Activated CD4-positive, alpha-beta T cell treated with anti-CD3 and anti-CD28 coated beads, Interleukin-2, amount 50 U/mL, for 24 hours (primary cell): Measurements from ENCODE around the gene AKT1.

Source experiments
- DNase-seq, 2 donors: peaks; one replicate each; pipeline ENCODE4 v3.0.0-alpha.2; 2020; ENCODE audit warnings: low read depth in 1 of 2, low spot score in 1 of 2

The AKT1 gene

DNA sequence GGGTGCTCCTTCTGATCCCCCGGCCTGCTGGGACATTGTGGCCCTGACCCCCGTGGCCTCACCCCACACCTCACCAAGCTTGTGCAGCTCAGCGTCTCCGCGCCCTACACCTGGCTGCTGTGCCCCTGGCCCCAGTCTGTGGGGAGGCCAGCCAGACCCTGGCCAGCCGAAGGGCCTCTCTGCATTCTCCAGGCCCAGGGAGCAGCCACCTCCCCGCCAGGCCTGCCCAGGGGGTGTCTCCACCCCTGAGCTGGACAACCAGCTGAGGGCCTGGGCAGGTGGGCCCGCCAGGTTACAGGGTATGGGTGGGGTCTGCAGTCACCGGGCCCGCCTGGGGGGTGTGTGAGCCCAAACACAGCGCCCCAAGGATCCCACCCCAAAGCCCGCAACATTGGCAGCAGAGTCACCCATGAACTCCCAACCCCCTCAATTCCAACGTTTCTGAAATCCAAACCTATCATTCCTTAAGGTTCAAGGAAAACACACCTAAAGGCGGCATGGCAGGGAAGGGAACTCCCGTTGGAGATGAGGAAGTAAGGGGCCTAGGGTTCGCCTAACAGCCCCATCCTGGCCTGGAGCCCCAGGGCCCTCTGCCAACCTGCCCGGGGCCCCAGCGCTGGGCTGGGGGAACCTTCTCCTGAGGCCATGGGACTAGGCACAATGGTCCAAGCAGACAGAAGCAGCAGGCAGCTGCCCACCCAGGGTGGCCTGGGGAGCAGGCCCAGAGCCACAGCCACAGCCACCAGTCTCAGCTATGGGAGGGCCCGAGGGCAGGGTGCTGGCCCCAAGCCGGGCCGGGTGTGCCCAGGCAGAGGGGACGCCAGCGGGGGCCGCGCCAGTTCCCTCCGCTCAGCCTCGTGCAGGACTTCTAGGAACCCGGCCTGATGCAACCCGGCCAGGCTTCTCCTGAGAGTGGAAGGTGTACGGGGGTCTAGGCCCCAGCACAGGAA, 8.5 kb downstream of the AKT1 start:
- DNase-seq, result no peak

DNA sequence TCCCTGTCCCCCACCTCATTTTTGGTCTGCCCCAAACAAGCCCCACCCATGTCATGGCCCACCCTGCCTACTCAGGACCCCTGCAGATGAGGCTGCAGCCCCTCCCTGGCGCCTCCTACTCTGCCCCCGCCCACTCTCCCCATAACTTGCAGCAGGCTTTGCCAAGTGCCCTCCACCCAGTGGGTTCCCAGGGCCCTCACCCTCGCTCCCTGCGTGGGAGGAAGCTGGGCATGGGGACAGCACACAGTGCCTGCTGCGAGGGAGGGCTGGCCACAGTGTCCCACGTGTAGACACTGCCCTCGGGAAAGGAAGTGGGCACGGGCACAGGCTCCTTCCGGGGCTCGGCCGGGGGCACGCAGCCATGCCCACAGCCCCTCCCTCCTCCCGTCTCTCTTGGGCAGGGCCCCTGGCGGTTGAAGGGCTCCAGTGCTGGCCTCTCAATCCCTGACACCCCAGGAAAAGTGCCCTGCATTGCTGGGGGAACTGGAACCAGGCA, 9.4 kb downstream of the AKT1 start:
- no peak for DNase-seq

DNA sequence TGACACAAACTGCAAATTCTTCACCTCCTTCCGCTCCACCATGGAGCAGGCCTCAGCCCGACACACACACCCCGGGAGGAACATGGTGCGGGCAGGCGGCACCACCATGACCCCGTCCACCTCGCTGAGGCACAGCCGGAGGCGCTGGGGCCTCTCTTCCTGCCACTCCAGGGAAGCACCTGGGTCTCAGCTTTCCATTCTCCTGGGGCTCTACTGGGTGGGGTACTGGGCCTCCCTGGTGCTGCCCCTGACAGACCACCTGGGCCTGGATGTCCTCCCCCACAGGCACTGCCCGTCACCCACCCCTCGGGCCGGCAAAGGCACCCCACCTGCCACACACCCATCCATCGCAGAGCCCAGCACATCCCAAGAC, 9.9 kb downstream of the AKT1 start:
- no peak for DNase-seq

DNA sequence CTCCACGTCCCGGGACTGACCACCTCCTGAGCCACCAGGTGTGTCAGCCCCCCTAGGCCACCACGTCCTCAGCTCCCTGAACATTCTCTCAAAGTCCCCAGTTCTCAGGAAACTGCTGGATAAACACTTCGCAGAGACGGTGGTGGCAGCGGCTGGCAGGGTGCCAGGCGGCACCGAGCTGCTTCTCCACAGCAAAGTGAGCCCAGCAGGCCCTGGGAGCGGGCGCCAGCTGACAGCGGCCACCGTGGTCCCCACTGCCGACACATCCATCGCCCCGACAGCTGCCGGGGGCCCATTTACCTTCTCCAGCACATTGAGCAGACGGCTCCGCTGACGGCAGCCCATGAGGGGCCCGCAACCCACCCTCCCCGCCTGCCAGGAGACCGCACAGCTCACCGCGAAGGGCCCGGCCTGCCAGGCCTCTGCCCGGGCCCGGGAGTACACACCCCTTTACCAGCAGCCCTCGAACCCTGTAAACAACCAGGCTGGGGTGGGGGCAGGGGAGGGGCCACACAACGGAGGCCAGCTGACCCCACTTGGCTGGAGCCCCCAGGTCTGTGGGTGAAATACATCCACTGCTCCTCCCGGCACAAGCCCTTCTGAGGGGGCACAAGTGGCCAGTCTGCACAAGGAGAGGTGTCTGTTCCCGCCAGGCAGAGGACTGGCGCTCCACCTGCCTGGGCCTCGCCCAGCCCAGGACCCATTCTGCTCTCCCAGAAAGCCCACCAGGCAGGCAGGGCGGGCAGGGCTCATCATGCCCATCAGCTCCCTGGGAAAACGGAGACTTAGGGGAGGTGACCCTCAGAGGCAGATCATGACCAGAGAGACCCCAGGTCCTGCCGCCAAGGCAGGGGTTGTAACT, 10.5 kb downstream of the AKT1 start:
- DNase-seq, result no peak

DNA sequence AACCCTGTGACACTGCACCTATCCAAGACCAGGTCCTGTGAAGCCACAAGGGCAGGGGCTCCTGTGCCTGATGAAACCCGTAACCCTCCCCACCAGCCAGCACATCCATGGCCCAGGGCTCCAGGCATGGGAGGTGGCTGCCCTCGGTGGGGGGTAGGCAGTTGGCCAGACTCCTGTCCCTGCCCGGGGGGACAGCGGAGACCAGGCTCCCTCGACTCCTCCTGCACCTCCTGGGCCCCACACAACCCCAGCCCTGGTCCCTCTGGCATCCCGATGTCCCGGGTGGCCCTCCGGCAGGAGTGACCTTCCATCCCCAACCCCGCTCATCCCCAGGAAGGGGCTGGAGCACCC, 11.4 kb downstream of the AKT1 start:
- DNase-seq, result no peak

DNA sequence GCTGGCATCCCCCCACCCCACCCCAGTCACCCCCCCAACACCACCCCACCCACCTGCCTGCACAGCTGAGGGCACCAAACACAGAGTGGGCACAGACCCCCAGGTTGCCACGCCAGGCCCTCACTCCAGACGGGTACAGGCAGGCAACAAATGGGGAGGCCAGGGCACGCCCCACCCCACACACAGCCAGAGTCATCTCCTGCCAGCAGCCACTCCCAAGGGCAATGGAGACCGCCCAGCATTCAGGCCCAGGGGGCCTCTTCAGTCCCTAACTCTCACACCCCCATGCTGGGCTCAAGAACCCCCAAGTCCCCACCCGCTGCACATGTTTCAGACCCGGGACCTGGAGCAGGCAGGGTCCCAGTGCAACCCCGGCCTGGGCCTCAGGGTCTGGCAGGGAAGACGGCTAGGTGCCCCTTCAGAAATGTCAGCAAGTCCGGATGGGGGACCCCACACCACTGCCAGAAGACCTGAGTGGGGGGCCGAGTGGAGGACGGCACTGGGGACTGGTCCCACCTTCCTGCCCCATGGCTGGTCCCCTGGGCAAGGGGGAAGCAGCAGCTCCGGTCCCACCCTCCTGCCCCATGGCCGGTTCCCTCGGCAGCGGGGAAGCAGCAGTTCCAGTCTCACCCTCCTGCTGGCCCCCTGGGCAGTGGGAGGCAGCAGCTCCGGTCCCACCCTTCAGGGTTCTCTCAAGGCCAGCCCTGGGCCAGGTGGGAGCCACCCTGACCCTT, 11.9 kb downstream of the AKT1 start:
- no peak for DNase-seq

DNA sequence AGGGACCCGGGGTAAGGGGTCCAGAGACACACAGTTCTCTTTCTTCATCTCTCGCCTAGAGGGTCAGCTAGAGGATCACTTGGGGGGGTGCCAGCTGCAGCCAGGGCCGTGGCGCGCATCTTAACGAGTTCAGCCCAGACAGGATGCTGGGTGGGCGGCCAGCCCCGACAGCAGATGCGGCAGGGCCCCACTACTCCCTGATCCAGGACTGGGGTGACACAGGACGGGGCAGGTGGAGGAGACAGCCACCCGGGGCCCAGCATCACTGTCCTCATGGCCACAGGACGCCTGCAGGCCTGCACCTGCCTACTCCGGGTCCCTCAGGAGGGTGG, 12.8 kb downstream of the AKT1 start:
- no peak for DNase-seq

DNA sequence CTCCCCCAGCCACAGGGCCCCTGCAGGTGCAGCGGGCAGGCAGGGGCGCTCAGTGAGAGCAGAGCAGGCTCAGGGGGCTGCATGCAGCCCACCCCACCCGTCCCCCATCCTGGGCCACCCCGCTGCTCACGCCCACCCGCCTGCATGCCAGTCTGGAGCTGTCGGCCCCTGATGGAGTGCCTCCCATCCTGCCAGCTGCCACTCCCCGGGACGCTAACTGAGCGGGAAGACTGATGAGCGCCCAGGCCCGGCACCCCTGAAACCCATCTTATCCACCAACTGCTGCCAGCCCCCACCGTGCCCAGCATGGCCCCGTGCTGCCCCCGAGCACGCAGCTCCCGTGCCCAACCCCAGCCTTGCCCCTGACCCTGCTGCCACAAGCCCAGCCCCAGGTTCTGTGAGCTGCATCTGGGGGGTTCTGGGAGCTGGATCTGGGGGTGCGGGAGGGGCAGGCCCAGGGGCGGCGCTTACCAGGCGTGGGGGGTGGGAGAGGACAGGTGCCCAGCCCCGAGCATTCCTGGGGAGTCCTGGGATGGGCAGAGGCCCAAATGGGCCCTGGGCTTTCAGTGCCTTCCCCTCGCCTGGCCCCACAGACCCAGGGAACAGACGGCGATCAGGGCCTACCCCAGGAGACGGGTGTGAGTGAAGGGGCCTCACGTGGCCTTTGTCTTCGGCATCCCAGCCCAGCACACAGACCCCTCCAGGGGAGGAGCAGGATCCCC, 13.3 kb downstream of the AKT1 start:
- DNase-seq, result no peak

DNA sequence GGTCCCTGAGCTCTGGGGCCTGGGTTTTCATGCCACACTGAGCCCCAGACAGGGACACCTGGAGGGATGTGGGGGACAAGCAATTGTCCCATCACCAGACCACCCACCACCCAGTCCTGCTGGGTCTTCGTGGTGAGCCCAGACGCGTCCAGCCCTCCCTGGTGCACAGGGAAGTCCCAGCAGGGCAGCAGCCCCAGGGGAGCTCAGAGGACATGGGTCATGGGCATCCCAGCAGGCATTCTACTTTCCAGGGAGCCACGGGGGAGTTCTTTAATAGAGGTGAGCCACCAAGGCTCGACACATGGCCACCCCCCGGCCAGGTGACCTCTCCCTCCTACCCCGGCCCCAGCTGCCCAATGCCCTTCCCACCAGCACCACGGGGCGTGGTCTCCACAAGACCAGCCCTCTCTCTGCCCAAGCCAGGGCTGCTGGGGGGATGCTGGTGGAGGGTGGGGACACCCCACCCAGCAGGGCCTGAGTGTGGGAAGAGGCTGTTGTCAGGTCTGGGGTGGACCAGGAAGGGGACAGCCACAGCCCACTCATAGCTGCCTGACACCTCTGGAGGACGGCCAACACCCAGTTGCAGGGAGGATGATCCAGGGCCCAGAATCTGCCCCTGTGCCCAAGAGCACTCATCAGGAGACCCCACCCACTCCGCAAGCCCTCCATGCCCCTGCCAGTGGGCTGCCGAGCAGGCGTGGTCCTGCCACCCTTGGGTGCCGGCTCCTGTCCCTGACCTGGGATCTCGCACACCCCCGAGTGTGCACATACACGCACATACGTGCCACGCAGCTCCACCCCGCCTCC, 14.1 kb downstream of the AKT1 start:
- no peak for DNase-seq

DNA sequence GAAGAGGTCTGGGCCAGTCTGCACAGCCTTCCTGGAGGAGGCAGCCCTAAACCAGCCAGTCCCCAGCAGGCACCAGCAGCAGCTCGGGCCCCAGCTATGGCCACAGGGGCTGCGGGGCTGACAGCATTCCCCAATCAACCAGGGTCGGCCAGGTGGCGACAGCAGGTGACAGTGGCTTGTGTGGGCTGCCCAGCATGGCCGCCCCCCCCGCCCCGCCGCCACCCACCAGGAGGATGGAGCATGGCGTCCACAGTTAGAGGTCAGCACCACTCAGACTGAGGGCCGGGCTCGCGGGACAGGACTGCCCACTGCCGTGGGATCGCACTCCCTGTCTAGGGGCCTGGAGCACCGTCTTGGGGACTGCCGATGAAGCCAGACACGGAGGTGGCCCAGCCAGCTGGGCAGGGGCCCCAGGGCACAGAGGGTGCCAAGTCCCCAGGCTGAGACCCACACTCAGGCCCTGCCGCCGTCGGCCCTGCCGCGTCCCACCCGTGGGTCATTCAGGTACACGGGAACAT, 15.0 kb downstream of the AKT1 start:
- no peak for DNase-seq

DNA sequence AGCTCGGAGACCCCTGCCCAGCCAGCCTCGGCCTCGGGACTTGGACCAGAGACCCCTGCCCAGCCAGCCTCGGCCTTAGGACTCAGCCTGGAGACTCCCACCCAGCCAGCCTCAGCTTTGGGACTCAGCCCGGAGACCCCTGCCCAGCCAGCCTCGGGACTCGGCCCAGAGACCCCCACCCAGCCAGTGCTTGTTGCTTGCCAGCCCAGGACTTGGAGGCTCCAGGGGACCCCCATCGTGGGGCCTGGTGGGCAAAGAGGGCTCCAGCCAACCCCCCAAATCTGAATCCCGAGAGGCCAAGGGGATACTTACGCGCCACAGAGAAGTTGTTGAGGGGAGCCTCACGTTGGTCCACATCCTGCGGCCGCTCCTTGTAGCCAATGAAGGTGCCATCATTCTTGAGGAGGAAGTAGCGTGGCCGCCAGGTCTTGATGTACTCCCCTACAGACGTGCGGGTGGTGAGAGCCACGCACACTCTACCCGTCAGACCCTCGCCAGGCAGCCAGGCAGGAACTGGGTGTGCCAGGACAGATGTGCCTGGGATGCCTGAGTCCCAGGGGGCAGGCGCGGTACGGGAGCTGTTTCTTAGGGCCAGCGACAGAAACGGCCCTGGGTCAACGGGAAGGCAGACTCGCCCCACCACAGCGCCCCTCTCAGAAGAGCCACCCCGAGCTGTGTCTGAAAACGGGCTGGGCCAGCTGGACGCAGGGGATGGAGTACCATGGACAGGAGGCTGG, 15.6 kb downstream of the AKT1 start:
- no peak for DNase-seq

DNA sequence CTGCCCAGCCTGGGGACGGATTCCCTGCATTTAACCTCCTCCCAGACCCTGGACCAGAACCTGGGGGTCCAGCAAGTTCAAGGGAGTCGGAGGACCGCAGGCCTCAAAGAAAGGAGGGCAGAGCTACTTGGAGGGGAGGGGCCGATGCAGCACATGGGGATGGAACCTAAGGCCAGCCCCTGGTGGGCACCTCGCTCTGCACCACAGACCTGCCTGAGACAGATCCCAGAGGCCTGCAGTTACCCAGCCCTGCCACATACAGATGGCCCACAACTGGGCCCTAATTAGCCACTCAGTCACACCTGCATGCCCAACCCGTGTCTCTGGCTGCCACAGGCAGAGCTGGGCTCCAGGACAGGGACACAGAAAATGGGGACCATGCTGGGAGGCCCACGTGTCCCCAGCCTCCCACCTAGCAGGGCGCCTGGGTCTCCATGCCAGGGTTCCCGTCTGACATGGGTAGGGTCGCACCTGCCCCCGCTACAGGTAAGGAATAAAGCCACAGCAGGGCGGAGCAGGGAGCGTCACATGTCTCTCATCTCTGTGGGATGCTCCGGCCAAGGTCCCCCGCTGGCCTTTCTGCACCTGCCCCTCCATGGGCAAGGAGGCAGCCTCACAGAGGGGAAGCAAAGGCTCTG, 16.7 kb downstream of the AKT1 start:
- no peak for DNase-seq

DNA sequence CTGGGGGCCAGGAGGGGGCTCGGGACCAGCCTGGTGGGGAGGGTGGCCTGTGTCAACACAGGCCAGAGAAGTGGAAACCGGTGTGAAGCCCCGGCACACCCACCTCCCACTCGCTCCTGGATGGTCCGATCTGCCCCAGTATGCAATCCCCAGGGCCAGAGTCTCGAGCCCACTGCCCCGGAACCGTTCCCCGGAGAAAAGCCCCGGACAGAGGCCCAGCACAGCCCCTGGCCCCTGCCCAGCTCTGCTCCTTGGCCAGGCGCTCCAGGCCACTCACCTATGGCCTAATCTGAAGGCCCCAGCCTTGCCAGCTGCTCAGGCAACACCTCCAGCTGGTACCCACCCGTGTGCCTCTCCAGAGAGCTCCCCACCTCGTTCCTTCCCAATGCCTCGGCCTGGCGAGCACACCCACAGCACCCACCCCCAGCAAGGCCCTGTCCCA, 17.7 kb downstream of the AKT1 start:
- no peak for DNase-seq

DNA sequence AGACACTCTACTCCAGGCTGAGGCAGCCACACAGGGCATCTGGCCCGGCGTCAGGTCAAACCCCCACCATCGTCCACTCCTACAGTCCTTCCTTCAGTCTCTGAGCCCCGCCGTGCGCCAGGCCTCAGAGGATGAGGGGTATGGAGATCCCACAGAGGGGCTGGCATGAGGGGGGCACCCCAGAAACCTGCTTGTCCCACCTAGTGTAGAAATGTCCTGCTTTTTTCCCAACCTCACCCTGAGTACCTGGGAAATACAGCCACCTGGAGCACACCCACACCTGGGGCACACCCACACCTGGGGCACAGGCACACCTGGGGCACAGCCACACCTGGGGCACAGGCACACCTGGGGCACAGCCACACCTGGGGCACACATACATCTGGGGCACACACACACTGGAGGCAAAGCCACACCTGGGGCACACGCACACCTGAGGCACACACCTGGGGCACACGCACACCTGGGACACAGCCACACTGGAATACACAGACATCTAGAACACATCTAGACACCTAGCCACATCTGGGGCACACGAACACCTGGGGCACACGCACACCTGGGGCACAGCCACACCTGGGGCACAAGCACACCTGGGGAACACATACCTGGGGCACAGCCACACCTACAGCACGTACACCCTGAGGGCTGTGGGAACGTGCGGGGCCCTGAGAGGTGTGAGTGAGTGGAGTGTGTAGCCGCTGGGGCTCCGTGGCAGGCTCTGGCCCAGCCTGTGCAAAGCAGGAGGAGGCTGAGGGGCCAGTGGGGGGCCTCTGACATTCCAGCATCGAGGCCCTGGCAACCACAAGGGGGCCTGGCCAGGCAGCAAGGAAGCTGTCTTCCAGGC, 18.4 kb downstream of the AKT1 start:
- DNase-seq, result no peak

DNA sequence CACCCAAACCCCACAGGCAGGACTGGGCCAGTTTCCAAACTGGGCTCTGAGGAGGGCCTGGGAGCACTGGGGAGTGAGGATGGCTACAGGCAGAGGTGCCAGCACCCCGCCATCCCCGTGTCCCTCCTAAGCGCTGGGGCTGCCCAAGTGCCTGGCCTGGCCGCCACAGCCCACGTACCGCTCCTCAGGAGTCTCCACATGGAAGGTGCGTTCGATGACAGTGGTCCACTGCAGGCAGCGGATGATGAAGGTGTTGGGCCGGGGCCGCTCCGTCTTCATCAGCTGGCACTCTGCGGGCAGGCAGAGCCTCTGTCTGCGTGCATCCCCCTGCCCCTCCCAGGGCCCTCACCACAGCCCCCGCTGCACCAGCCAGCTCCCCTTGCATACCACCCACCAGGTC, 19.1 kb downstream of the AKT1 start:
- DNase-seq, result no peak

DNA sequence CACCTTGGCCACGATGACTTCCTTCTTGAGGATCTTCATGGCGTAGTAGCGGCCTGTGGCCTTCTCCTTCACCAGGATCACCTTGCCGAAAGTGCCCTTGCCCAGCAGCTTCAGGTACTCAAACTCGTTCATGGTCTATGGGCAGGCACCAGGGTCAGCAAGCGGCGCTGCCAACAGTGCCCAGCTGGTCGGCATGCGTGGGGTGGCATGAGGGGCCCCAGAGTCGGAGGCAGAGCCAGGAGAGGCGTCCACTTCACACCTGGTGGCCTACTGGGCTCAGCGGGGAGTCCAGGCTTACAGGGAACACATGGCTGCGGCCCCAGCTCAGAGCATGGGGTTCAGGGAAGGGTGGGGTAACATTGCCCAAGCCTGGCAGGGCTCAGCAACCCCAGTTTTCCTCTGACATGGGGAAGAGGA, 20.5 kb downstream of the AKT1 start:
- no peak for DNase-seq

DNA sequence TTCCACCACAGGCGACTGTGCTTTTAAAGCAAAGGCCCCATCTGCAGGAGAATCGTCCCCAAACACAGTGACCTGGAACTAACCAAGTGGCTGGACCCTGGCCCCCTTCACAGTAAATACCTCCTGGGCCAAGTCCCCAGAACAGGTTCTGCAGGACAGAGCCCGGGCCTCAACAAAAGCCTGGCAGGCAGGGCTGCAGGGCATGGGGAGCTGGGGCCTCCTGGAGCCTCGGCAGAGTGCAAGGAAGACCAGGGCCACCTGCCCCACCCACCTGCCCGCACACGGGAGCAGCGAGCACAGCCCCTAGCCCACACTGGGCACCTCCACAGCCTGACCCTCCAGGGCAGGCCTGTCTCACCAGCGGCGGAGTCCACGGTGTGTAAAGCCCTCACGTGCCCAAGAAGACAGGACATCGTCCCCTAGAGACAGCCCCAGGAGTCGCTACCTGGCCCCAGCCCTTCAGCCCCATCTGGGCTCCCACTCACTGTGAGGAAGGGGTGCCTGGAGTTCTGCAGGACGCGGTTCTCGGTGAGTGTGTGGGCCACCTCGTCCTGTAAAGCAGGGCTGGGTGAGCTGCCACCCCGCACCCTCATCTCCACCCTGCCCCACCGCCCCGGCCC, 21.0 kb downstream of the AKT1 start:
- DNase-seq, result no peak
